SK-N-SH (cell line): ENCODE data around the gene SIN3A.
"Not testable (repeated sequence)": the region's sequence is repeated elsewhere in the genome, so short reads cannot be mapped to it uniquely, and the experiment has no call there.

Experiments
- IRF3 ChIP-seq: fragments of 150-350 bp; IDR thresholded peaks from 2 replicates; pipeline ENCODE4 v1.6.1; 2016; ENCODE audit warnings: mild to moderate bottlenecking, low read depth, low read length
- RAD21 ChIP-seq: IDR thresholded peaks from 2 replicates; pipeline ENCODE4 v1.6.1; 2012; ENCODE audit warnings: mild to moderate bottlenecking, low read length

DNA sequence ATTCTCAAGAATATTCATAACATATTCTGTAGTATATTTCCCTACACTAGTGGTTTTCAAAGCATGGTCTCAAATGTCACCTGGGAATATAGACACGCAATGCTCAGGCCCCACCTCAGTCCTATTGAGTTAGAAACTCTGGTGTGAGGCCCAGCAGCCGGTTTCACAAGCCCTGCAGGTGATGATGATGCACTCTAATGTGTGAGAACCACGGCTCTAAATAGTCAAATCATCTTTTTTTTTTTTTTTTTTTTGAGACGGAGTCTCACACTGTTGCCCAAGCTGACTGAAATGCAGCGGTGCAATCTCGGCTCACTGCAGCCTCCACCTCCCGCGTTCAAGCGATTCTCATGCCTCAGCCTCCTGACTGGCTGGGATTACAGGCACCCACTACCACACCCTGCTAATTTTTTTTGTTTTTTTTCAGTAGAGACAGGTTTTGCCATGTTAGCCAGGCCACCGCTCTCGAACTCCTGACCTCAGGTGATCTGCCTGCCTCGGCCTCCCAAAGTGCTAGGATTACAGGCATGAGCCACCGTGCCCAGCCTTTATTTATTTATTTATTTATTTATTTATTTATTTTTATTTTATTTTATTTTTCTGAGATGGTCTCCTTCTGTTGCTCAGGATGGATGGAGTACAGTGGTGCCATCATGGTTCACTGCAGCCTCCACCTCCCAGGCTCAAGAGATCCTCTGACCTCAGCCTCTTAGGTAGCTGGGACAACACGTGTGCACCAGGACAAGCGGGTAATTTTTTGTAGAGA is 117.7 kb downstream of the SIN3A start:
- TF ChIP-seq IRF3, RAD21: not testable (repeated sequence)
